Anterior cingulate cortex (tissue), 58 donors: ENCODE results near the gene PNPLA8.

Experiments used
- DNase-seq, 58 donors: peaks; one replicate each; lab custom pipeline; 2025; lab: John Stamatoyannopoulos, UW

Gene PNPLA8

GRCh38 chr7:108450160-108450559, 75.8 kb downstream of the PNPLA8 start:
- DNase-seq = no peak

- no peak for DNase-seq
Observed at GRCh38 chr7:108449521-108449920, 76.4 kb downstream of the PNPLA8 start.

DNA sequence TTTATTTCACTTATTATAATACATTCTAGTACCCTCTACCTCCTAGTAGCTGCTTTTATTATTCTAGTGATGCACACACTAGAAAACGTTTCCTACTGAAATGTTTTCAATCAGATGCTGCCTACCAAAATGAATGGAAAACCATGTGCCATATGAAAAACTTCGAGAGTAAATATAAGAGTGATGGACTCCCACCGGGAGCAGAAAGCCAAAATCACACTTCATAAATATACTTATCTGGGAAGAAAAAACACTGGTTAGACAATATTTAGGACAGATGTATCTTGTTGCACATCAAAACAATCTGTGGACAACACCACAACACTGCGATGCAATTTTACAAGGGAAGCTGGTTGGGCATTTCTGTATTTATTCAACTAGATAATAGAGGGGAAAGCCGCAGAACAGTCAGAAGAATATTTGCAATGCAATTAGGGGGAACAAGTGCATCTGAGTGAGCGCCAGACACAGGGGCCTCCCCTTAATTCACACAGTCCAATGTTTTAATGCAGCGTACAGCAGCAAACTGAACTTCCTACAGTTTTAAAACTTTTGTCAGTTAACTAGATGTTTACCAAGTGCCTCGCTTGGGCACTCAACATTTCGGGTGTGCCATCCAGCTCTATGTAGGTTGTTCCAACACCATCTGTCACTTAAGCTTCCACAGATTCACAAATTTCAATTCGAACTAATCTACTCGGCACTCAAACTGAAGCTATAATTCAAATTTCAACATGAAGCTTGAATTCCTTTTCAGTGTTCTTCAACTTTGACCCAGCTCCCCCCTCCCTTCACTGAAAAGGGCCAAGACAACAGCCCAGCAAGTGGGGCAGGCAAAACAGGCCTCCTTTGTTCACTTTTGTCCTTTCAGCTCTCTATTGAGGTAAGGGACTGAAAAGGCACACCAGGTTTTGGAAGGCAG, 77.1 kb downstream of the PNPLA8 start:
- peak in 18 of 58 donors; percentile 8 to 74 (median 36) for DNase-seq

- DNase-seq = no peak
Observed at GRCh38 chr7:108442039-108442568, 83.8 kb downstream of the PNPLA8 start.

GRCh38 chr7:108441392-108441955, 84.5 kb downstream of the PNPLA8 start:
- DNase-seq = no peak

- DNase-seq = no peak
Observed at GRCh38 chr7:108440613-108441012, 85.3 kb downstream of the PNPLA8 start.

- DNase-seq = no peak
Observed at GRCh38 chr7:108436906-108437305, 89.0 kb downstream of the PNPLA8 start.

- DNase-seq = no peak
Observed at GRCh38 chr7:108434010-108434409, 91.9 kb downstream of the PNPLA8 start.

- DNase-seq = no peak
Observed at GRCh38 chr7:108431099-108431498, 94.8 kb downstream of the PNPLA8 start.

- DNase-seq = no peak
Observed at GRCh38 chr7:108430664-108431063, 95.3 kb downstream of the PNPLA8 start.

- DNase-seq = no peak
Observed at GRCh38 chr7:108427766-108428165, 98.2 kb downstream of the PNPLA8 start.

- no peak for DNase-seq
Observed at GRCh38 chr7:108425714-108426275, 100.1 kb downstream of the PNPLA8 start.

DNA sequence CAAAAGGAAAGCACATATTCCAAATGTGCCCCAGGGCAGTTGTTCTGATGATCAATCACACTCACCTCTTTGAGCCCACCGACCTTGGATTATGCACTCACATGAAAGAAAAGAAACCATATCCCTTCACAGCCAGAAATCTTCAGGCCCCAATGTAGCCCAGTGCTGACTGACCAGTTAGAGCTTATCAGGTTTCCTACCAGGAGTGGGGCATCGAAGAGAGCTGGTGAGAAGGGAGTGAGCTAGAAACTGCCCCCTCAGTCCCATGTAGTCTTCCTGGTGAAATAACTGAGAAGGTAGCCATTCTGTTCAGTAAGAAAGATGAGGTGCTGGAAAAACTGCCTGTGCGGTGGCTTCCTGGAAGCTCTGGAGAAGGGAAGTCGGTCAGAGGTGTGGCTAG, 101.9 kb downstream of the PNPLA8 start:
- no peak for DNase-seq

DNA sequence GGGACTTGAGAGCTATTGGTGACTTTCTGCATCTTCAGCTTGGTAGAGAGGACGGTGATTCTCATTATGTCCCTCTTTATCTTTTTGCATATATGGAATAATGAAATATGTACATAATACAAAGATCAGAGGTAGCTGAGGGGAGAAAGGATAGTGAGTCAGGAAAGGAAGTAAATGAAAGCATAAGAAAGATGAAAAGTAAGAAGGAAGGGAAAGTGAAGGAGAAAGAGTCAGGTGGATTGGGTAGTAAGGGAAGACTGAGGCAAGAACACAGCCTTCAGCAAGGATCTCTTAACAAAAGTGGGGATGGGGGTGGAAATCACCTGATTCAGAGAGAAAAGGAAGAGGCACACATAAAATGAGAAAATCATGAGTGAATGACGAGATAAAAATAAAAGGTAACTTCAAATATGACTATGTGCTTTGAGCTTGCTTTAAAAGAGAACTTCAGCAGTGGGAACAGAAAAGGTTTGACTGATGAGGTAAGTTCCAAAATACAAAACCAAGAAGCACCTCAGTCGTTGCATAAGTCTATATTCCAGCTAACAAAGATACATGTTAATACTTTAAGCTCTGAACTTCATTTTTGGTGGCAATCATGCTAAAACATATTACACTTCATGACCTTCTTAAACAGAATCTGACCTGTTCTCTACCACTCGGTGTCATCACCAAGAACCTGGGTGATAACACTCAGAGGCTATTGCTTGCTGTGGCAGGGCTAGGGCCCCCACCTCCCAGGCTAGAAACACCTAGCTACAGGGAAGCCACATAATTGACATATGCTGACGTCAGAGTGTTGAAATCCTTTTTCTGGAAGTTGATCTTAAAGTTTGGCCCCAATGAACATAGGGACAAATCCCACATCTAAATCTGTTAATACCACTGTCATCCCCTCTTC, 102.6 kb downstream of the PNPLA8 start:
- DNase-seq = no peak

DNA sequence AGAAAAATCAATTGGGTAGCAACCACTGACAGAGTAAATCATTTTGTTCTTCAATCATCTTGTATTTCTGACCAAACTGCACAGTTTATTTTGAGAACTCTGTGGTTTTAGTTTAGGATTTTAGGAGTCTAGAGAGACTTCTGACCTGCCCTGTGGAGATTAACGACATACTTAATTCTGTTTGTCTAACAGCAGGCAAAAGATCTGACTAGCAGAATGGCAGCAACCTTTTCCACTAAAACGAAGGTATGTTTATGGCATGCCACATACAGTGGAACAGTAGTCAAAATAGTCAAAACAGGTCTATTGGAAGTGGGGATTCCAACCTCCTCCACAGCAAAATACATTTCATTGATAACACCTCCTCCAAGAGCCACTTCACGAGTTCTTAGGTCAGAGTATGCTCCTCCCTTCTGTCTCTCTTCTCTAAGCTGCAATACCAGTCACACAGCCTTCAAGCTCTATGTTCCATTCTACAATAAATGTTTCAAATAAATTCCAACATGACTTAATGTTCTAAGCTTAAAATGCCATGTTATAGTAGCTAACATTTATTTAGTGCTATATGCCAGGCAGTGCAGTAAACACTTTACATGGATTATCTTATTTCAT, 104.1 kb downstream of the PNPLA8 start:
- no peak for DNase-seq
